GM18520 (cell line): Measurements from ENCODE around the gene ELP5.
"Not testable (repeated sequence)": the region's sequence is repeated elsewhere in the genome, so short reads cannot be mapped to it uniquely, and the experiment has no call there.

Experiments used
- ATAC-seq: cut with Tn5 transposase; IDR thresholded peaks from one replicate; pipeline ENCODE4 v1.9.1; 2021; ENCODE audit not compliant: unreplicated experiment

ELP5 gene

GRCh38 chr17:7235693-7236665 is 16.0 kb upstream of the ELP5 start:
- no peak for ATAC-seq

DNA sequence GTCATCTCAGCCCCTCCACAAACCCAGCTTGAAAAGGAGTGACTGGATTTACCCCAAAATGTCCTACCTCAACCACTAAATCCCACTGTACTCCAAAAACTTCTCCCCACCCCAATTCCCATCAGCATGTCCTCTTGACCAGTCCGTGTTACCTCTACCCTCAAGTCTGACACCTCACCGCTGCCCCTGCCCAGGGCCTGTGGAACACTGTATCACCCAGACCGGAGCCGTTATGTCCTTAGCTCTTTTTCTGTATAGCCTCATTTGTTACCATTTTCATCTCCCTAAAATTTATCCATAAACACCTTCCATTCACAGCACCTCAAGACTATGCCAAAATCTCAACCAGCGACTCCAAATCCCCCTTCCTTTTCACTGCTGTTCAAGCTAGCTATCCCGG is 15.2 kb upstream of the ELP5 start:
- no peak for ATAC-seq

- ATAC-seq: no peak
Observed at GRCh38 chr17:7237266-7237760, 14.7 kb upstream of the ELP5 start.

- no peak for ATAC-seq
Observed at GRCh38 chr17:7237761-7238419, 14.1 kb upstream of the ELP5 start.

DNA sequence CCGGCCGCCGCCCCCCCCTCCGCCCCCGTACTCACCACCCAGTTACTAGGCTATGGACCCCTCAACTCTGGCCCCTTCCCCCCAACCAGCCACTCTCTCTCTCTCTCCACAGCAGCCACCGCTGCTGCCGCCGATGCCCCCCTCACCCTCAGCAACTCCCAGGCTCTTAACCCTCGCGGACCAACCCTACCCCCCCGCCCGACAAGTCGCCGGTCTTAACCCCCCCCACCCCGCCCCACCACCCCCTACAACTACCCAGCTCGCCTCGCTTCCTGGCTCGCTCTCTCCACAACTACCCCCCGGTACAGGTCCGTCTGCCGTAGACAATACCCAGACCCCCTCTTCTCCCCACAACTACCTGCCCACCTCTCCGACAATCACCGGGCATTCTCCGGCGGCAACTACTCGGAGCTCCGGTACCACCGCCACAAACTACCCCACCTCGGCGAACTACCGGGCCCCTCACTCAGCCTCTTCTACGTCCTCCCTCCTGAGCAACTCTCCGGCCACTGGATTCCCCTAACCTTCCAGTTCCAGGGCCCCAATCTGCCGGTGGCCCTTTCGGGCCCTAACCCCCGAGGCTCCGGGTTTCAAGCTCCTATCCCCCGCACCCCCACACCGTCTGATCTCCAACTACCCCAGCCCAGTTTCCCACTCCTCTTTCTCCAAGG is 13.5 kb upstream of the ELP5 start:
- ATAC-seq: no peak

DNA sequence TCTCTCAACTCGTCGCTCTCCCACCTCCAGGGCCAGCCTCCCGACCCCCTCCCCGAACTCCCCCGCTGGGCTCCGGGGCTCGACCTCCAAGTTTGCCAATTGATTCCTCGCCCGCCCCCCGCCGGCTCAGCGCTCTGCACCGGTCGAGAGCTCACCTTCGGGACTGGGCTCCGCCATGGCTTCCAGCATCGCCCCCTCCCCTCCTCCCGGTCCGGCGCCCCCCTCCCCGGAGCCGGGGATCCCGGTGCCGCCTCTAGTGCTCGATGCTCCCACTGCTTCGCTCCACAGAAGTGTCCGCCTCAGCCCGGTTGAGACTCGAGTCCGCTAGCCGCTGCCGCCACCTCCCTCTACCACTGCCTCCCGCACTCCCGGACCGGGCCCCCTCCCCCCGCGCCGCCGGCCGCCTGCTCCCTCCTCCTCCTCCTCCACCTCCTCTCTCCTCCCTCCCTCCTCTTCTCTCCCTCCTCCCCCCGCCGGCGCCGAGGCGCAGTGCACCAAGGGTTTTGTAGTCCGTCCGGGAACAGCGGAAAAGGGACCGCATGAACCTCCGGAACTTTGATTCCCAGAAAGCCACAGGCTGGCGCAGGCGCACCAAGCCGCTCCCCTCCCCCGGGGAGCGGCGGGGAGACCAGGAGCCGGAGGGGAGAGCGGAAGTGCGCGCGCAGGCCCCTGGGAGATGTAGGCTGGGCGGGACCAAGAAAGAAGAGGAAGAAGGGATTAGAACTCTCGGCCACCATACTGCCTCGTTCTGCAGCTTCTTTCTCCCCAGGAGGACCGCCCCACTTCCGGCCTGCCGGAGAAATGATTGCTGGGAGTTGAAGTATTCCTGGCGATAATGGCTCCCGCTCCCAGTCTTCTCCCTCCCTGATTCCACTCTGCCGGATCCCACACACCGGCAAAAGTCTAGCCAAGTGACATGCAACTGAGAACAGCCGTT is 12.7 kb upstream of the ELP5 start, which contains the start of gene PHF23:
PHF23 (minus strand) TSS at position 367 of the 937 bp plus-strand sequence; CDS start at position 189, 178 bp downstream.
- ATAC-seq: peak; percentile 36

GRCh38 chr17:7240375-7240774 is 11.6 kb upstream of the ELP5 start:
- no peak for ATAC-seq

DNA sequence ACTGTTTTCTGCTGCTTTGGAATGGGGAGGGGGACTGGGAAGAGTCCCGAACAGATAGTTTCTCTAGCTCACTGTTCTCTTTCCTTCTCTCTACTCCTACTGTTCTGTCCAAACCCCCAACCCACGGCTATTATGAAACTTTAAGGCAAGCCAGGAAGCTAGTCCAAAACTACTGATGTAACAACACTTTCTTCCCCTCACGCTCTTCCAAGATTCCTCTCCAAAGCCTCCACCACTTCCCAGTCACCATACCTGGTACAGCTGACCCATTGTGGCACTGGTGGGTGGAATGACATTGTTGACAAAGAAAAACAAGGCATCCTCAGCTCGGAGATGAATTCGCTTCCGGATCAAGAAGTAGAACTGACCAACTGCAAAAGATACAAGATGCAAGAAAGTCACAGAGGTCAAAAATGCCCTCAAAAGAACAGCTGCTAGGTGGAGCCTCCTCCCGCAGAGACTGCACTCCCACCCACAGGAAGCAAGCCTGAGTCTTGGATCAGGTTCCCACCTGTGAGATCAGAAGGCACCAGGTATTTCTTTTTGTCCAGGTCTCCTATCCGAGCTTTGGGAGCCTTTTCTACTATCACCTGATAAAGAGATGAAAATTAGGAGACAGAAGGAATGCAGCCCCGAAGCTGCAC is 10.8 kb upstream of the ELP5 start:
- no peak for ATAC-seq

GRCh38 chr17:7241783-7242716 is 10.0 kb upstream of the ELP5 start, which contains the start of gene GABARAP:
TSS of gene GABARAP (minus strand) at chr17:7242449. CDS start at chr17:7242330, 119 bp downstream.
- peak; percentile 29 for ATAC-seq

DNA sequence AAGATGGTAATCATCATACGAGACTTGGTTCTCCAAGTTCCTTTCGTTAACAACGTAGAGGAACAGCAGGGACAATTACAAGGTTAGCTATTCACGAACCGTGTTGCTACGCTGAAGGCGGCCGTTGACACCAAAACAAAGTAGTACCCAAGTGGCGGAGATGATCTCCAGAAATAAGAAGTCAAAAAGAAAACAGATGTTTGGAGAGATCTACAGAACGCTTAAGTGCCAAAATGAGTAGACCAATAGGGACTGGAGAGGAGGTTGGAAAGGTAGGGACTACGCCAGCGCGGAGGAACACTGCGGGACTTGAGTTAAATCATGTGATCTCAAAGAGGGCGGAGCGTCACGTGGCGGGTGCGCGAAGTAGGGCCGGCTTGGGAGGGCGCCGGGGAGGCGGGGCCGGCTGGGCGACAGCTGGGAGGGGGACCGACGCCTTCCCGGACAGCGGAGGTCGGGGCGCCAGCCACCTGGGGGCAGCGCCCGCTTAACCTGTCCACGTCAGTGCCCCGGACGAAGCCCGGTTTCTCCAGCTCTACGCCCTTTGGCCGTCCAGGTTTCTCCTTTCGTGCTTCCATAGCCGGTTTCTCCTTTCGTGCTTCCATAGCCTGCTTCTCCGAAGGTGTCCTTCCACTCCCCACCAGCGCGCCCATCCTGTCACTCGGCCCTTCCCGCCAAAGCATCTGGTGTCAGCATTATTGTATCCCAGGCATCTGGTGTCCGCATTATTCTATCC is 9.1 kb upstream of the ELP5 start:
- peak; percentile 30 for ATAC-seq

GRCh38 chr17:7243453-7243729 is 8.6 kb upstream of the ELP5 start:
- ATAC-seq: no peak

- ATAC-seq: not testable (repeated sequence)
Observed at GRCh38 chr17:7243838-7244237, 8.2 kb upstream of the ELP5 start.

DNA sequence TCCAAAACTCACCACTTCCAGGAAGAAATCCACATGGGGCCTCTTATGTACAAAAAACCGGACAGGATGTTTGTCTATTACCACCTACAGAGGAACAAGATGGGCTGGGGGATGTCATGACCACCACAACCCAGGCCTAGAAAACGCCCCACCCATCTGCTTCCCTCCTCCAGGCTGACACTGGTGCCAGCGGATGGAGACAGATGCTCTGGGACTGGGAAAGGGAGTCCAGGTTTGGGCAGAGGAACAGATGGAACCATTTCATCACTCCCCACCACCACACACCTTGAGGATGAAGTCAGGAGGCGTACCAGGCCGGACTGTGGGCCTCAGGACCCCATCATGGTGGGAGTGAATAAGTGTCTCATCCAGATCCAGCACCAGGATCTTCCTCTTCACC is 5.2 kb upstream of the ELP5 start:
- no peak for ATAC-seq

DNA sequence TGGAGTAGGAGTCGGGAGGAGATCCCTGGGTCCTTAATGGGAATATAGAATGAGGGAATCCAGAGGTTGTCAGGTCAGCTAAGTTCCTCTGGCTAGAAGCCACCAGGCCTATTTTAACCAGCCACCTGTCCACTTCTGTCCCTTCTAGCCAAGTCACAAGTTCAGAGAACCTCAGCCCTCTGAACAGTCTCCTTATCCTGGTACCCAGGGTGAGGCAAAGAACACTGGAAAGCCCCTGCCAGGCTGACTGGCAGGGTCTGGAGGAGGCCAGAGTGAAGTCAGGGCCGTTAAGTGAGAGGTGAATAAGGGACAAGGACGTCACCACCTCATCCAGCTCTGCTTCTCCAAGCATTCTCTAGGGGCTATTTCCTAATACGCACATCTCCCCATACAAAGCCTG is 3.2 kb upstream of the ELP5 start:
- no peak for ATAC-seq

GRCh38 chr17:7249214-7249613 is 2.8 kb upstream of the ELP5 start:
- no peak for ATAC-seq

GRCh38 chr17:7249830-7250229 is 2.2 kb upstream of the ELP5 start:
- no peak for ATAC-seq

- ATAC-seq: no peak
Observed at GRCh38 chr17:7250695-7251627, 1.1 kb upstream of the ELP5 start.
